ENCODE results near the gene TTC23.

TTC23 gene

GRCh38 chr15:99163271-99164062, 85.9 kb downstream of the TTC23 start:
- no peak for DNase-seq

- no peak for DNase-seq
Observed at GRCh38 chr15:99158626-99159412, 90.6 kb downstream of the TTC23 start.

GRCh38 chr15:99157456-99157855, 91.9 kb downstream of the TTC23 start:
- DNase-seq, result no peak

GRCh38 chr15:99155961-99156443, 93.4 kb downstream of the TTC23 start:
- no peak for DNase-seq

GRCh38 chr15:99154271-99154670, 95.1 kb downstream of the TTC23 start:
- DNase-seq, result no peak

GRCh38 chr15:99153026-99153535, 96.3 kb downstream of the TTC23 start:
- no peak for DNase-seq

GRCh38 chr15:99151156-99151555, 98.2 kb downstream of the TTC23 start:
- DNase-seq, result no peak

- DNase-seq, result no peak
Observed at GRCh38 chr15:99149366-99149765, 100.0 kb downstream of the TTC23 start.

- no peak for DNase-seq
Observed at GRCh38 chr15:99148851-99149276, 100.5 kb downstream of the TTC23 start.

- DNase-seq, result no peak
Observed at GRCh38 chr15:99146661-99147060, 102.7 kb downstream of the TTC23 start.

- DNase-seq, result no peak
Observed at GRCh38 chr15:99145778-99146177, 103.6 kb downstream of the TTC23 start.

- no peak for DNase-seq
Observed at GRCh38 chr15:99145005-99145404, 104.4 kb downstream of the TTC23 start.

- DNase-seq, result no peak
Observed at GRCh38 chr15:99143655-99144610, 105.4 kb downstream of the TTC23 start.

- DNase-seq, result no peak
Observed at GRCh38 chr15:99143242-99143641, 106.1 kb downstream of the TTC23 start.

- no peak for DNase-seq
Observed at GRCh38 chr15:99142562-99142961, 106.8 kb downstream of the TTC23 start.

- no peak for DNase-seq
Observed at GRCh38 chr15:99141943-99142342, 107.4 kb downstream of the TTC23 start.

GRCh38 chr15:99140590-99140989, 108.8 kb downstream of the TTC23 start:
- no peak for DNase-seq

GRCh38 chr15:99139276-99139675, 110.1 kb downstream of the TTC23 start:
- DNase-seq, result no peak

- no peak for DNase-seq
Observed at GRCh38 chr15:99138491-99138982, 110.8 kb downstream of the TTC23 start.

- no peak for DNase-seq
Observed at GRCh38 chr15:99137877-99138276, 111.5 kb downstream of the TTC23 start.

- DNase-seq, result peak; percentile 46
Observed at GRCh38 chr15:99137111-99137546, 112.3 kb downstream of the TTC23 start.

GRCh38 chr15:99135194-99135593, 114.2 kb downstream of the TTC23 start:
- no peak for DNase-seq
